ENCODE measurements around the gene MADD.

MADD gene

GRCh38 chr11:47375020-47375419, 105.1 kb downstream of the MADD start:
- WGBS, 2 experiments (ENCODE audit: insufficient coverage in 2 of 2): 85 to 94% methylated on average over 6 to 7 of the region's 8 CpGs
- H3K36me3 ChIP-seq (ENCODE audit: control insufficient read depth, insufficient read depth, low read length): no peaks in the 10 kb centered on the region
- H3K9me3 ChIP-seq (ENCODE audit: control insufficient read depth, low read length): no peaks in the 10 kb centered on the region
- H3K4me3 ChIP-seq (ENCODE audit: extremely low read depth, insufficient read depth, low read length, poor library complexity, severe bottlenecking): no peak overlapping the region
- H3K4me1 ChIP-seq (ENCODE audit: control insufficient read depth, insufficient read depth, low read length, poor library complexity, severe bottlenecking): peaks cover 9% of the 10 kb centered on the region
- no peak overlapping the region for H3K27ac ChIP-seq (ENCODE audit: low read depth, low read length, severe bottlenecking)

- no peaks in the 10 kb centered on the region for H3K9me3 ChIP-seq (ENCODE audit: control insufficient read depth, low read length)
- H3K4me3 ChIP-seq (ENCODE audit: extremely low read depth, insufficient read depth, low read length, poor library complexity, severe bottlenecking): no peak overlapping the region
- H3K27ac ChIP-seq (ENCODE audit: low read depth, low read length, severe bottlenecking): no peak overlapping the region
- H3K36me3 ChIP-seq (ENCODE audit: control insufficient read depth, insufficient read depth, low read length): no peaks in the 10 kb centered on the region
- 93 to 97% methylated on average over 10 to 12 of the region's 13 CpGs for WGBS, 2 experiments (ENCODE audit: insufficient coverage in 2 of 2)
- peaks cover 9% of the 10 kb centered on the region for H3K4me1 ChIP-seq (ENCODE audit: control insufficient read depth, insufficient read depth, low read length, poor library complexity, severe bottlenecking)
Measured at GRCh38 chr11:47375546-47376085, 105.7 kb downstream of the MADD start.

- WGBS, 2 experiments (ENCODE audit: insufficient coverage in 2 of 2): 86 to 95% methylated on average over 4 to 8 of the region's 8 CpGs
Measured at GRCh38 chr11:47376107-47376524, 106.2 kb downstream of the MADD start.

GRCh38 chr11:47376525-47377371, 106.8 kb downstream of the MADD start:
- no peak overlapping the region for H3K4me3 ChIP-seq (ENCODE audit: extremely low read depth, insufficient read depth, low read length, poor library complexity, severe bottlenecking)
- H3K27ac ChIP-seq (ENCODE audit: low read depth, low read length, severe bottlenecking): no peak overlapping the region
- 79 to 81% methylated on average over 8 to 13 of the region's 14 CpGs for WGBS, 2 experiments (ENCODE audit: insufficient coverage in 2 of 2)
- H3K4me1 ChIP-seq (ENCODE audit: control insufficient read depth, insufficient read depth, low read length, poor library complexity, severe bottlenecking): peaks cover 9% of the 10 kb centered on the region
- no peaks in the 10 kb centered on the region for H3K36me3 ChIP-seq (ENCODE audit: control insufficient read depth, insufficient read depth, low read length)
- H3K9me3 ChIP-seq (ENCODE audit: control insufficient read depth, low read length): no peaks in the 10 kb centered on the region

More at GRCh38 chr11:47376107-47376524, 106.2 kb downstream of the MADD start:
- Histone ChIP-seq H3K9me3 (ENCODE audit: control insufficient read depth, low read length) (no peaks in the 10 kb centered on the region), H3K36me3 (ENCODE audit: control insufficient read depth, insufficient read depth, low read length) (no peaks in the 10 kb centered on the region), H3K4me3 (ENCODE audit: extremely low read depth, insufficient read depth, low read length, poor library complexity, severe bottlenecking) (no peak overlapping the region), H3K27ac (ENCODE audit: low read depth, low read length, severe bottlenecking) (no peak overlapping the region), H3K4me1 (ENCODE audit: control insufficient read depth, insufficient read depth, low read length, poor library complexity, severe bottlenecking) (peaks cover 9% of the 10 kb centered on the region)

- Histone ChIP-seq H3K27ac (ENCODE audit: low read depth, low read length, severe bottlenecking) (no peak overlapping the region), H3K4me1 (ENCODE audit: control insufficient read depth, insufficient read depth, low read length, poor library complexity, severe bottlenecking) (peaks cover 9% of the 10 kb centered on the region), H3K36me3 (ENCODE audit: control insufficient read depth, insufficient read depth, low read length) (no peaks in the 10 kb centered on the region), H3K4me3 (ENCODE audit: extremely low read depth, insufficient read depth, low read length, poor library complexity, severe bottlenecking) (no peak overlapping the region), H3K9me3 (ENCODE audit: control insufficient read depth, low read length) (no peaks in the 10 kb centered on the region)
- 98 to 100% methylated on average over 3 to 4 of the region's 5 CpGs for WGBS, 2 experiments (ENCODE audit: insufficient coverage in 2 of 2)
Measured at GRCh38 chr11:47377571-47378009, 107.7 kb downstream of the MADD start.

- Histone ChIP-seq H3K4me1 (ENCODE audit: control insufficient read depth, insufficient read depth, low read length, poor library complexity, severe bottlenecking) (peaks cover 9% of the 10 kb centered on the region), H3K36me3 (ENCODE audit: control insufficient read depth, insufficient read depth, low read length) (no peaks in the 10 kb centered on the region), H3K4me3 (ENCODE audit: extremely low read depth, insufficient read depth, low read length, poor library complexity, severe bottlenecking) (no peak within 1 kb of the TSS), H3K9me3 (ENCODE audit: control insufficient read depth, low read length) (no peaks in the 10 kb centered on the region), H3K27ac (ENCODE audit: low read depth, low read length, severe bottlenecking) (no peak within 1 kb of the TSS)
- WGBS, 2 experiments (ENCODE audit: insufficient coverage in 2 of 2): 89 to 94% methylated on average over 27 to 28 of the region's 31 CpGs
Measured at GRCh38 chr11:47378010-47378835, 108.3 kb downstream of the MADD start, which contains the start of gene SPI1. TSS of gene SPI1 (minus strand) at chr11:47378547. CDS start at chr11:47378353, 194 bp downstream.

- peaks cover 9% of the 10 kb centered on the region for H3K4me1 ChIP-seq (ENCODE audit: control insufficient read depth, insufficient read depth, low read length, poor library complexity, severe bottlenecking)
- H3K36me3 ChIP-seq (ENCODE audit: control insufficient read depth, insufficient read depth, low read length): no peaks in the 10 kb centered on the region
- no peak overlapping the region for H3K27ac ChIP-seq (ENCODE audit: low read depth, low read length, severe bottlenecking)
- H3K4me3 ChIP-seq (ENCODE audit: extremely low read depth, insufficient read depth, low read length, poor library complexity, severe bottlenecking): no peak overlapping the region
- H3K9me3 ChIP-seq (ENCODE audit: control insufficient read depth, low read length): no peaks in the 10 kb centered on the region
Measured at GRCh38 chr11:47378836-47379170, 108.9 kb downstream of the MADD start.

GRCh38 chr11:47379317-47379716, 109.4 kb downstream of the MADD start:
- H3K36me3 ChIP-seq (ENCODE audit: control insufficient read depth, insufficient read depth, low read length): no peaks in the 10 kb centered on the region

More at GRCh38 chr11:47379317-47379716, 109.4 kb downstream of the MADD start:
- H3K4me3 ChIP-seq (ENCODE audit: extremely low read depth, insufficient read depth, low read length, poor library complexity, severe bottlenecking): no peak overlapping the region
- H3K4me1 ChIP-seq (ENCODE audit: control insufficient read depth, insufficient read depth, low read length, poor library complexity, severe bottlenecking): peaks cover 6% of the 10 kb centered on the region
- H3K9me3 ChIP-seq (ENCODE audit: control insufficient read depth, low read length): no peaks in the 10 kb centered on the region
- WGBS, 2 experiments (ENCODE audit: insufficient coverage in 2 of 2): 93 to 100% methylated on average over 2 of the region's 2 CpGs
- no peak overlapping the region for H3K27ac ChIP-seq (ENCODE audit: low read depth, low read length, severe bottlenecking)
